Kidney epithelial cell (primary cell): ENCODE measurements around the gene SLC25A24. TPM values are rescaled to one million over a fixed set of nuclear protein-coding genes. Genes with fewer than 3 reads are reported as not detected.

Experiments
- DNase-seq: peaks from one replicate; pipeline ENCODE4 v3.0.0-alpha.2; 2010; ENCODE audit warnings: low read depth
- H3K27me3 ChIP-seq: 2 replicates; pipeline ENCODE4 v1.6.0; 2011; ENCODE audit warnings: low read length; ENCODE audit not compliant: control insufficient read depth, insufficient read depth
- H3K36me3 ChIP-seq: 2 replicates; pipeline ENCODE4 v1.5.1; 2011; ENCODE audit warnings: low read length; ENCODE audit not compliant: control insufficient read depth, insufficient read depth
- H3K4me3 ChIP-seq: 2 replicates; pipeline ENCODE4 v1.5.1; 2011; ENCODE audit warnings: low read depth, mild to moderate bottlenecking, control low read depth, low read length
- CTCF ChIP-seq: IDR thresholded peaks from 2 replicates; pipeline ENCODE4 v1.5.1; 2011; ENCODE audit warnings: mild to moderate bottlenecking, moderate library complexity, low read length, control low read depth, inconsistent platforms; ENCODE audit not compliant: insufficient read depth, poor library complexity, severe bottlenecking
- total RNA-seq: library from RNA; depleted of rRNA; stranded (reverse); fragments of >200 nt; gene quantifications from 2 replicates; pipeline ENCODE4 v1.2.3, GENCODE V29; 2015

The SLC25A24 gene
- total RNA-seq, 1 donor from 2014 or later: 66.6 TPM

- DNase-seq: no peak
- H3K36me3 ChIP-seq: no peaks in the 10 kb centered on the region
- TF ChIP-seq CTCF: no peak
- no peaks in the 10 kb centered on the region for H3K27me3 ChIP-seq
- no peak overlapping the region for H3K4me3 ChIP-seq
These were observed 86.0 kb downstream of the SLC25A24 start for GRCh38 chr1:108114033-108114599.

- Histone ChIP-seq H3K4me3 (no peak overlapping the region), H3K36me3 (no peaks in the 10 kb centered on the region), H3K27me3 (no peaks in the 10 kb centered on the region)
- TF ChIP-seq CTCF: no peak
- no peak for DNase-seq
These were observed 86.6 kb downstream of the SLC25A24 start for GRCh38 chr1:108113496-108113895.

- TF ChIP-seq CTCF: no peak
These were observed 90.7 kb downstream of the SLC25A24 start for GRCh38 chr1:108109295-108109973.

GRCh38 chr1:108108119-108108518, 92.0 kb downstream of the SLC25A24 start:
- Histone ChIP-seq H3K4me3 (no peak overlapping the region), H3K27me3 (no peaks in the 10 kb centered on the region), H3K36me3 (no peaks in the 10 kb centered on the region)
- DNase-seq: no peak
- TF ChIP-seq CTCF: no peak

More at GRCh38 chr1:108109295-108109973, 90.7 kb downstream of the SLC25A24 start:
- no peak overlapping the region for H3K4me3 ChIP-seq
- no peaks in the 10 kb centered on the region for H3K27me3 ChIP-seq
- no peak for DNase-seq
- H3K36me3 ChIP-seq: no peaks in the 10 kb centered on the region

GRCh38 chr1:108107658-108108057, 92.5 kb downstream of the SLC25A24 start:
- TF ChIP-seq CTCF: no peak
- Histone ChIP-seq H3K4me3 (no peak overlapping the region), H3K27me3 (no peaks in the 10 kb centered on the region), H3K36me3 (no peaks in the 10 kb centered on the region)
- DNase-seq: peak; percentile 37

- Histone ChIP-seq H3K36me3 (no peaks in the 10 kb centered on the region), H3K27me3 (no peaks in the 10 kb centered on the region), H3K4me3 (no peak overlapping the region)
- TF ChIP-seq CTCF: no peak
- DNase-seq: no peak
These were observed 93.4 kb downstream of the SLC25A24 start for GRCh38 chr1:108106775-108107174.
